Fibroblast of peridontal ligament (primary cell): ENCODE data around the gene SMURF1.
"Not testable (repeated sequence)": the region's sequence is repeated elsewhere in the genome, so short reads cannot be mapped to it uniquely, and the experiment has no call there.

Experiments
- DNase-seq: peaks from one replicate; pipeline ENCODE4 v3.0.0-alpha.2; 2010; ENCODE audit errors: extremely low read depth

Gene SMURF1

DNA sequence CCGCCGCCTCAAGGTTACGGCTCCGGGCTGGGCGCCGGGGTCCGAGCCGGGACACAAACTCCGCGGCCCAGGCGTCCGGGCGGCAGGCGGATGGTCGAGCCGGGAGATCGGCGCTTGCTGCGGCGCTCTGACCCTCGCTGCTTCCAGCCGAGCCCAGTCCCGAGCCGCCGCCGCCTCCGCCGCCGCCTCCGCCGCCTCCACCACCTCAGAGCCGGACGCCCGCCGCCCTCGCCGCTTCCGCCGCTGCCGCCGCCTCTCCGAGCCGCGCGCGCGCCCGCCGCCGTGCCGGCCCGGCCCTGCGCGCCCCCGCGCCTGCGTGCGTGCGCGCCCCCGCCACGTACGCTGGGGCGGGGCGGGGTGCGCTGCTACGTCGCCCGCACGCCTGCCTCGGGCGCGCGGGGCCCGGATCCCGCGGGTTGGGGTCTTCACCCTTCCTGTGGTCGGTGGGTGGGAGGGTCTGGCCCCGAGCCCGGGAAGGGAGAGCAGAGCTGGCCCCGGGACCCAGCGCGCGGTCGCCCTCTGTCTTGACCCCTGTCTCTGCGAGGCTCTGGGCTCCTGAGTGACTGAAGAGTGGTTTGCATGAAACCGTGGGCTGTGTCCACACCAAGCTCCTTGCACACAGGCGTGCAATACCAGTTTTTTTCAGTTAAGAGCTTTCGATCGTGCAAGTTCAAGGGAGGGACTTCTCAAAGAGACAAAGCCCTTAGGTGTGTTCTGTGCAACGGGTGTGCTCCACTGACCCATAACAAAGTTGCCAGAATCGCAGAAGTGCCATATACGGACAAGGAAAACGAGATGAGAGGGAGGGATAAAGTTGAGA lies at the start of gene SMURF1:
TSS of gene SMURF1 (minus strand) at position 256 of the 820 bp plus-strand sequence. CDS start 328 bp downstream, outside the sequence.
- peak; percentile 52 for DNase-seq

DNA sequence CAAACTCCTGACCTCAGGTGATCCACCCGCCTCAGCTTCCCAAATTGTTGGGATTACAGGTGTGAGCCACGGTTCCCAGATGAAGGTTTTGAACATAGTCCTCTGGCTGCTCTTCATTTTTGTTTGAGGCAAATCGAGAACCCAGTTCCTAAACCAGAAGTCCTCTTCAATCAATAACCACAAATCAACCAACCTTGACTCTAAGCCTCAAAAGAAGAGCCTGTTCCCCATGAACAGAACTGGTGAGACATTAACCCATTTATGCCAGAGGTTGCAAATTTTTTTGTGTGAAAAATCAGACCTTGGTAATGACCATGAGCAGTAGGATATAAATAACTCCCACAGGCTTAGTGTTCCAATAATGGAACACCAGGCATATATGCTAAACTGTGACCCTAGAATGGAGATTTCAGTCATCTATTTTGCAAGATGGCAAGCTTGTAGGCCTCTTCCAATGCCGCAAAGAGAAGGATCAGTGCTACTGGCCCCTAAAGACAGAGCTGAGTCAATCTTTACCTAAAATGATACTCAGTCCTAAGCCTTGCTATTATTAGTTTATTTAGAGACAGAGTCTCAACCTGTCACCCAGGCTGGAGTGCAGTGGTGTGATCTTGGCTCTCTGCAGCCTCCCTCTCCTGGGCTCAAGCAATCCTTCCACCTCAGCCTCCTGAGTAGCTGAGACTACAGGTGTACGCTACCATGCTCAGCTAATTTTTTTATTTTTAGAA lies 48.1 kb upstream of the SMURF1 start:
- DNase-seq: no peak

DNA sequence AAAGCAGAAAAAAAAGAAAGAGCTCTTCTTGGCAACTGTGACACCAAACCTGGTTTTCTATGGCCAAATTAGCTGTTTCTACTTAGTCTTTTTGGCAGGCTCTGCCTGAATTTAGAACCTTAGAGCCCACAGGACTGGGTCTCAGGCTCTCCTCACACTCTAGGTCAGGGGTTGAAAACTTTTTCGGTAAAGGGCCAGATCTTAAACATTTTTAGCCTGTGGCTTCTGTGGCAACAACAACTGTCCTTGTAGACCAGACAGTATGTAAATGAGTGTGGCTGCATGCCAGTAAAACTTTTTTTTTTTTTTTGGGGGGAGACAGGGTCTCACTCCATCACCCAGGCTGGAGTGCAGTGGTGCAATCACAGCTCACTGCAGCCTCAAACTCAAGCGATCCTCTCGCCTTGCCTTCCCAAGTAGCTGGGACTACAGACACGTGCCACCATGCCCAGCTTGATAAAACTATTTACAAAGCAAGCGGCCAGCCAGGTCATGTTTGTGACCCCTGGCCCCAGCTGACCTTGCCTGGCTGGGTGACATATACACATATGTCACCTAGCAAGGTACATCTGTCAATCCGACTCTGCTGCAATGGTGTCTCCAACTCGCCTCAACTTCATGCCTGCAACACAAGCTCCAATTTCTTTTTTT lies 46.6 kb upstream of the SMURF1 start:
- DNase-seq: no peak

DNA sequence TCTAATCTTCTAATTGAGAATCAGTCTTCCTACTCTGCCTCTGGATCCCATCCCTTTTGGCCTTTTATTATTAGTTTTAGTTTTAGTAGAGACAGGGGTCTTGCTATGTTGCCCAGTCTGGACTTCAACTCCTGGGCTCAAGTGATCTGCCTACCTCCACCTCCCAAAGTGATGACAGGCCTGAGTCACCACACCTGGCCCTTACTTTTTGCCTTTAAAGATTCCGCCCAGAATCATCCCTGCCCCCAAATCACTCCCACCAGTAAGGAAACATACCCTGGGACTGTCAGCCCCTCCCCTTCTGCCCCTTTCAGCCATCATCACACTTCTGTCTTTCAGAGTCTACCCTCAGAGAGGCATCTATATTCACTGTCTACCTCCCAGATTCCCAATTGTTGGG lies 45.3 kb upstream of the SMURF1 start:
- DNase-seq: no peak

DNA sequence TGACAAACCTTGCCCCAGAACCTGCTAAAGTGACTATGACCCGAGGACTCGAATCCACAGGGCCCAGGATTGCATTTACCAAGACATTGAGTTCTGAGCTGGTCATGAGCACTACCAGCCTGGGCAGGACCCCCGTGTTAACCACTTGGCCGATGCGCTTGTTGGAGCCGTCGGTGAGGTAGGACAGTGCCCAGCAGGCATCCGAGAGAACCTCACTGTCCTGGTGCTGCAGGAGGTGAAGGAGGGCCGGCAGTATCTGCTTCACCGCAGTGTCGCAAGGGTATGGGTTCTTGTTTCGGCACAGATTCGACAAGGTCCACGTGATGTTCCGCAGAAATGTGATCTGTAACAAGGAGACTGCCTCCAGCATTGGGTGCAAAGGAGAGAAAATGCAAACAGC lies 44.3 kb upstream of the SMURF1 start:
- no peak for DNase-seq

DNA sequence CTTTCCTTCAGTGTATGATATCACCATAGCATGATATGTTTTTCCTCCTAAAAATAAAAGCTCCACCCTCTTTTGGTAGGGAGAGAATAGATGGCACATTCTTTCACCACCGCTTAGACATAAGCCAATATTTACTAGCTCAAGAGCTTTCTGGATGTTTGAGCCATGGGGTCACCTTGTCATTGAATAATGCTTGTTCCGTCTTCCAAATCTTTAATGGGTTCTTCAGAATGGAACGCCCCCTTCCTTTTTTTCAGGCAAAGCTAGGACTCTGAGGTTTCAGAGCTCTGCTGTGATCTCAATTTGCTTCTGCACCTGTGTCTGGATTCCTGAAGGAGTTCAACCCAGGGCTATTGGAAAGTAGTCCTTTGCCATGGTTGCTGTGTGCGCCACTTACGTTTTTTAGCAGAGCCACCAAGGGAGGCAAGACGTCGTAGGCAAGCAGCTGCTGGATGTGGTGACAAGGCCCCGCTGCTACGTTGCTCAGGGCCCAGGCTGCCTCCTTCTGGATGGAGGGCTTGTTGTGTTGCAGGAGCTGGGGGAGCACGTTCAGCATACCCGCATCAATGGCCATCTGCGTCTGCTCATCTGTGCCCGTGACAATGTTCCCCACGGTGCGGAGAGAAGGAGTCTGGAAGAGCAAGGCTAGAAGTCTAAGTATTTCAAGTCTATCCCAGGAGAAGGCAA lies 40.8 kb upstream of the SMURF1 start:
- DNase-seq: no peak

DNA sequence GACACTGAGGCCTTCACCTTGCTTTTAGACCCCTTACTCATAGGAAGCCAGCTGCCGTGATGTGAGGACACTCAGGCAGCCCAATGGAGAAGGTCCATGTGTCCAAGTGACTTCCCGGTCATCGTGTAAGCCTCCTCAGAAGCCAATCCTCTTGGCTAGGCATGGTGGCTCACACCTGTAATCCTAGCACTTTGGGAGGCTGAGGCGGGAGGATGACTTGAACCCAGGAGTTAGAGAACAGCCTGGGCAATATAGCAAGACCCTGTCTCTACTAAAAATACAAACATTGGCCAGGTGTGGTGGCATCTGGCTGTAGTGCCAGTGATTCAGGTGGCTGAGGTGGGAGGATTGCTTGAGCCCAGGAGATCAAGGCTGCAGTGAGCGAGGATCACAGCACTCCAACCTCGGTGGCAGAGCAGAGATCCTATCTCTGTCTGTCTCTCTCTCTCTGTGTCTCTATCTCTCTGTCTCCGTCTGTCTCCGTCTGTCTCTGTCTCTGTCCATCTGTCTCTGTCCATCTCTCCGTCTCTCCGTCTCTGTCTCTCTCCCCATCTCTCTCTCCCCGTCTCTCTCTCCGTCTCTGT lies 36.3 kb upstream of the SMURF1 start:
- DNase-seq: no peak

DNA sequence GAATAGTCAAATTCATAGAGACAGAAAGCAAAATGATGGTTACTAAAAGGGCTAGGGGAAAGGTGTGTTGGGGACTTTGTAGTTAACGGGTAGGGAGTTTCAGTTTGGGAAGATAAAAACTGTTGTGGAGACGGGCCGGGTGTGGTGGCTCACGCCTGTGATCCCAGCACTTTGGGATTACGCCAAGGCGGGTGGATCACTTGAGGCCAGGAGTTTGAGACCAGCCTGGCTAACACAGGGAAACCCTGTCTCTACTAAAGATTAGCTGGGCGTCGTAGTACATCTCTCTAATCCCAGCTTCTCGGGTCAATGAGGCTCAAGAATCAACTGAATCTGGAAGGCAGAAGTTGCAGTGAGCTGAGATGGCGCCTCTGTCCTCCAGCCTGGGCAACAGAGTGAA lies 33.3 kb upstream of the SMURF1 start:
- DNase-seq: no peak

DNA sequence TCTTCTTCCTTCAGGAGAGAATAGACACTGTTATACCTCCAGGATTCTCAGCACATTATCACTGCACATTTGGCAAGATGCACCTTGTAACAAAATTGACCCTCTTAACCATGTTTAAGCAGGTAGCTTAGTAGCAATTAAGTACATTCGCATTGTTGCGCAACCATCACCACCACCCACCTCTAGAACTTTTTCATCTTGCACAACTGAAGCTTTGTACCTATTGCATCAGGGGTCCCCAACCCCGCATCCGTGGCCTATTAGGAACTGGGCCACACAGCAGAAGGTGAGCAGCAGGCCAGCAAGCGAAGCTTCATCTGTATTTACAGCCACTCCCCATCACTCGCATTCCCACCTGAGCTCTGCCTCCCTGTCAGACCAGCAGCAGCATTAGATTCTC lies 29.9 kb upstream of the SMURF1 start:
- DNase-seq: no peak

DNA sequence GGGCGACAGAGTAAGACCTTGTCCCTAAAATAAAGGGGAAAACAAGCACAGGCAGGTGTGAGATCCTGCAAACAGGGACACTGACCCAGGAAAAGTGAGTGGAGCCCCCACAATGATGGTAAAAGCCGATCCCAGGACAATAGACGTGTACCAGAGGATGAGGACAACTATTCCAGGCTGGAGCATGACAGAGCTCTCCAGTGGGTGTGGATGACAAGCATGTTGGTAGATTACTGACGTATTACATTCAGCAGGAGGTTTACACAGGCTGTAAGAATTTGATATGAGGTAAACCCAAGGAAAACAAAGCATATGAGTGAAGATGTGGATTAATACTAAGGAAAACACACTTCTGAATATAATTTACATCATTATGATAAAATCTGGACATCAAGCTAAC lies 27.8 kb upstream of the SMURF1 start:
- DNase-seq: no peak

DNA sequence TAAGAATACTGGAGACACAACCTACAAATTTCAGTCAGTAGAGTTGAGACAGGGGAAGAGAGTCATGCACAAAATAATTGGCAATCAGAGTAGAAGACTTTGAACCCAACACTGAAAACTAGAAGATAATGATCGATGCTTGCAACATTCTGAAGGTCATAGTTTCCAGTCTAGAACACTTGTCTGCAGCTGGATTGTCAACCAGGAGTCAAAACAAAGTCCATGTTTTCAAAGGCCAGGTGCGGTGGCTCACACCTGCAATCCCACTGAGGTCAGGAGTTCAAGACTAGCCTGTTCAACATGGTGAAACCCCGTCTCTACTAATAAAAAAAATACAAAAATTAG lies 26.8 kb upstream of the SMURF1 start:
- no peak for DNase-seq

DNA sequence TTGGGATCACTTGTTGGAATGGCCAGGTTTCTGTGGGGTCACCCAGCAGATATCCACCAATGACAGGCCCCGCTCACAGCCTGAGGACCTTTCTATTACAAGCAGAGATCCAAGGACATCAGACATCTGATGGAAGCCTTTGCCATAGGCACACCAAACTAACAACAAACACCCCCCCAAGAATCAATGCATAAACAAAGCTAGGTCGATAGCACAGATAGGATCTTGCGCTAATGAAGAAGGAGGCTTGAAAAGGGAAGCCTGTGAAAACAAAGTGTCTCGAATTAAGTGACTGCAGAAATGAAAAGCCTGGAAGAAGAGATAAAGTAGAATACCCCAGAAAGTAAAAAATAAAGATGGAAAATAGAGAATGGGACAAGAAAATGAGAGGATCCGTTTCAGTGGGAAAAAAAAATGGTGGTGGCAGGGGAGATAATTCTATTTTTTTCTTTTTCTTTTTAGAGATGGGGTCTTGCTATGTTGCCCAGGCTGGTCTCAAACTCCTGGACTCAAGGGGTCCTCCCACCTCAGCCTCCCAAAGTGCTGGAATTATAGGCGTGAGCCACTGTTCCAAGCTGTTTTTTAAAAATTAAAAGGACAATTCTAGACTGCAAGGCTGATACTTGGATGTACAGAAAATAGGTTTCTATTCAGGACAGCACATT lies 26.3 kb upstream of the SMURF1 start:
- no peak for DNase-seq

DNA sequence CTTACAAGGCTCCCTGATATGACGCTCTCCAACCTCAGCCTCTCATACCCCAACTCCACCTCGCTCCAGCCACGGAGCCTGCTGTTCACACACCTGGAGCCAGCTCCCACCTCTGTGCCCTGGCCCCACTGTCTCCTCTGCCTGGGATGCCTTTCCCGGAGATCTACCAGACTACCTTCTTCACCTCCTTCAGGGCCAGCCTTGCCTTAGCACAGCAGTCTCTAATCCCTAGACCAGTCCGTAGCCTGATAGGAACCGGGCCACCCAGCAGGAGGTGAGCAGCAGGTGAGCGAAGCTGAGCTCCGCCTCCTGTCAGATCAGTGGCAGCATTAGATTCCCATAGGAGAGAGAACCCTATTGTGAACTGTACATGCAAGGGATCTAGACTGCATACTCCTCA lies 23.2 kb upstream of the SMURF1 start:
- DNase-seq: no peak

DNA sequence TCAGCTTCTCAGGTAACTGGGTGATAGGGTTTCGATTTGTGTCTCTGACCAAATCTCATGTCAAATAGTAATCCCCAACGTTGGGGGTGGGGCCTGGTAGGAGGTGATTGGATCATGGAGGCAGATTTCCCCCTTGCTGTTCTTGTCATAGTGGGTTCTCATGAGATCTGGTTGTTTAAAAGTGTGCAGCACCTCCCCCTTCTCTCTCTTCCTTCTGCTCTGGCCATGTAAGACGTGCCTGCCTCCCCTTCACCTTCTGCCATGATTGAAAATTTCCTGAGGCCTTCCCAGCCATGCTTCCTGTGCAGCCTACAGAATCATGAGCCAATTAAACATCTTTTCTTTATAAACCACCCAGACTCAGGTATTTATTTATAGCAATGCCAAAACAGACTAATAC lies 21.9 kb upstream of the SMURF1 start:
- DNase-seq: no peak

DNA sequence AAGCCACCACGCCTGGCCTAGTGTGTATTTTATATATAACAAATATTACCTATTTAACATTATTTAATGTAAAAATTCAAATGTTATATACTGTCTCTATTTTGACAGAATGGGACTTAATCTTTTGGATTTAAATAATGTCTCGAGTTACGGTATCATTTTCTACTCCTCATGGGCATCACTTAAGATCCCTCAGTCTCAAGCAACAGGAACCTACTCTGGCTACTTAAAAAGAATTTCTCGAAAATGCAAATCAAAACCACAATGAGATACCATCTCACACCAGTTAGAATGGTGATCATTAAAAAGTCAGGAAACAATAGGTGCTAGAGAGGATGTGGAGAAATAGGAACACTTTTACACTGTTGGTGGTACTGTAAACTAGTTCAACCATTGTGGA lies 19.8 kb upstream of the SMURF1 start:
- DNase-seq: not testable (repeated sequence)

DNA sequence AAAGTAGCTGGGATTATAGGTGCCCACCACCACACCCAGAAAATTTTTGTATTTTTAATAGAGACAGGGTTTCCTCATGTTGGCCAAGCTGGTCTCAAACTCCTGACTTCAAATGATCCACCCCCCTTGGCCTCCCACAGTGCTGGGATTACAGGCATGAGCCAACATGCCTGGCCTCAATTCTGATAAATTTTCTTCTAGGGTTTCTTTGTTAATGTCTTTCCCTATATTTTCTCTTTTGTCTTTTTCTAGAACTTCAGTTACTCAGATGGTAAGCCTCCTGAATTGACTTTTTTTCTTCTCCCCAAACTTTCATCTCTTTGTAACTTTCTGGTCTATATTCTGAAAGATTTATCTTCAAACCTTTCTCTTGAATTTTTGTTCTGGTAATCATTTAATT lies 12.7 kb upstream of the SMURF1 start:
- no peak for DNase-seq

DNA sequence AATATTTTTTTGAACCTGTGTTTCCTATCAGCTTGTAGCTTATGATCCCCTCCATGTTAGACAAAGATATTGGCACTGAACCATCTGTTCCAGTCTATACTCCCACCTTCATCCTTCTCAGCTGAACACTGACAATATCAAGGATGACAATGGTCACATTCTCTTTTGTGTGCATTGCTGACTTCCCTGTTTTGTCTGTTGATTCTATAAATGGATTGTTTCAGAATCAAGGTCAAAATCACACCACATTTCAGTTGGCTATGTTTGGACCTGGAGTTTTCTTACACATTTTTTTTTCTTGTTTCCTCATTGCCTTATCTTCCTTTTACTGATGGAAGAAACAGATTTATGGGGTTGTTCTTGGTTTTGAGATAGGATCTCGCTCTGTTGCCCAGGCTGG lies 11.3 kb upstream of the SMURF1 start:
- no peak for DNase-seq

DNA sequence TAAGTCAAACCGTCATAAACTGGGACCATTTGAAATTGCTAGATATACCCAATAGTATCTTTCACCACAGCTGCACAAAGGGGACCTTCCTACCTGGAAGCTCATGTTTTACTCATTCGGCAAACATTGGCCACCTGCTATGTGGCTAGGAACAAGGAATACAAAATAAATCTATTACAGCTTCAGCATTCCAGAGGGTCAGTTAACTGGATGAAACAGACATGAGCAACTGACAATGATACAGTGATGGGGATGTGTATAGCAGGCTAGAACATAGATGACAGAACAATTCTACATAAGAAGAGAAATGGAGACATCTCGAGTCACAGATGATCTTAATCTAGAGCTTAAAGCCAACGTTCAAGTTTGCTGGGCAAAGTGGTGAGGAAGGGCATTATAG lies 3.1 kb upstream of the SMURF1 start:
- DNase-seq: no peak

DNA sequence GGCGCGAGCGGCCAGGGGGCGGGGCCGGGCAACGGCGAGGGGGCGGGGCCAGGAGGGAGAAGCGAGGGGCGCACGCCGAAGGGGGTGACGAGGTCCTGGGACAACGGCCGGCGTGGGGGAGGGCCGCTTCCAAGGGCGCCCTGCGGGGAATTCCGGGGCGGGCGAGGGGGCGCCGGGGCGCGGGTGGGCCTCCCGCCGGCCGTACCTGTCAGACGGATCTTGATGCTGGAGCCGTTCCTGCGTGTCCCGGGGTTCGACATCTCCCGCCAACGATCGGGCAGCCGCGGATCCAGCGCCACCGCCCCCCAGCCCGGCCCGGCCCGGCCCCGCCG lies 421 bp downstream of the SMURF1 start:
- no peak for DNase-seq

DNA sequence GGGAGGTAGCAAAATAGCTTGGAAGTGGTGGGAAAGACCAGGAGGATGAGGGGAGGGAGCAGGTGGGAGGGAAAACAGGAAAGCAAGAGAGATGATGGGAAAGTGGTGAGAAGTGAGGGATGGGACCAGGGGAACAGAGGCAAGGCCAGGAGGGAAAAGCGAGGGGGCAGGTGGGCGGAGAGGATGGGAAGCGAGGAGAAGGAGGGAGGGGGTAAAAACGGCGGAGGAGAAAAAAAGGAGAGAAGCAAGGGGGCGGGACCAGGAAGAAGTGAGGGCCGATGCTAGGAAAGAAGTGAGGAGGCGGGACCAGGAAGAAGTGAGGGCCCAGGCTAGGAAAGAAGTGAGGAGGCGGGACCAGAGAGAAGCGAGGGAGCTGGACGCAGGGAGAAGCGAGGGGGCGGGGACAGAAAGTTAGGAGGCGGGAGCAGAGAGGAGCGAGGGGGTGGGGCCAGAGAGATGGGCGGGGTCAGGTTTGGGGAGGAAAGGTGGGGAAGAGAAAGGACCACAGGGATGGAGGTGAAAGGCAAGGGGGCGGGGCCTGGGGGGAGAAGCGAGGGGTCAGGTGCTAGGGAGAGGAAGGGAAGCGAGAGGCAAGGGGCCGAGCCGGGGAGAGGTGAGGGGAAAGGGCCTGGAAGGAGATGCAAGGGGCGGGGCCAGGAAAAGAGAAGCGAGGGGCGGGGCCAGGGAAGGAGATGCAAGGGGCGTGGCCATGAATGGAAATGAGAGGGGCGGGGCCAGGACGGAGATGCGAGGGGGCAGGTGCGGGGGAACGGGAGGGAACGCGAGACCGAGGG lies 984 bp downstream of the SMURF1 start:
- peak; percentile 95 for DNase-seq
